OCI-LY1 (cell line): Measurements from ENCODE around the gene MGAT3.

ENCODE experiments used
- H2AFZ ChIP-seq: fragments of 200-600 bp; sonication (generic), shearing (Covaris generic); 2 replicates; pipeline ENCODE4 v1.6.0; 2014; ENCODE audit warnings: antibody characterized with exemption, mild to moderate bottlenecking, low read length
- H3F3A ChIP-seq: fragments of 200-600 bp; sonication (generic), shearing (Covaris generic); 2 replicates; pipeline ENCODE4 v1.6.0; 2014; ENCODE audit warnings: mild to moderate bottlenecking, antibody characterized with exemption, low read length, moderate library complexity; ENCODE audit not compliant: insufficient read depth
- H3K27ac ChIP-seq: fragments of 200-600 bp; sonication (generic); 2 replicates; pipeline ENCODE4 v1.5.1; 2014; ENCODE audit warnings: low read length, mixed run types, mild to moderate bottlenecking, low read depth; ENCODE audit not compliant: poor library complexity, severe bottlenecking
- H3K27me3 ChIP-seq: fragments of 200-600 bp; sonication (generic); 2 replicates; pipeline ENCODE4 v1.6.0; 2014; ENCODE audit warnings: antibody characterized with exemption, mild to moderate bottlenecking, low read length, moderate library complexity; ENCODE audit not compliant: insufficient read depth
- H3K36me3 ChIP-seq: fragments of 200-600 bp; sonication (generic); 2 replicates; pipeline ENCODE4 v1.6.1; 2014; ENCODE audit warnings: mild to moderate bottlenecking, antibody characterized with exemption, low read length, moderate library complexity, mixed read lengths; ENCODE audit not compliant: insufficient read depth
- H3K4me1 ChIP-seq: fragments of 200-600 bp; sonication (generic); 2 replicates; pipeline ENCODE4 v1.5.1; 2014; ENCODE audit warnings: mild to moderate bottlenecking, low read length, moderate library complexity; ENCODE audit not compliant: insufficient read depth, severe bottlenecking
- H3K4me2 ChIP-seq: fragments of 200-600 bp; sonication (generic), shearing (Covaris generic); 2 replicates; pipeline ENCODE4 v1.6.1; 2014; ENCODE audit warnings: low read length
- H3K4me3 ChIP-seq: fragments of 200-600 bp; sonication (generic); 2 replicates; pipeline ENCODE4 v1.5.1; 2014; ENCODE audit warnings: low read length, low read depth, mild to moderate bottlenecking, mixed read lengths; ENCODE audit not compliant: poor library complexity, severe bottlenecking
- H3K79me2 ChIP-seq: fragments of 200-600 bp; shearing (Covaris generic); 2 replicates; pipeline ENCODE4 v1.6.1; 2016; ENCODE audit warnings: mixed run types, low read length, mixed read lengths; ENCODE audit not compliant: insufficient read depth
- H3K9ac ChIP-seq: fragments of 200-600 bp; sonication (generic), shearing (Covaris generic); 2 replicates; pipeline ENCODE4 v1.6.1; 2014; ENCODE audit warnings: mild to moderate bottlenecking, low read length, mixed read lengths
- H3K9me2 ChIP-seq: fragments of 200-600 bp; sonication (generic), shearing (Covaris generic); 2 replicates; pipeline ENCODE4 v1.6.1; 2014; ENCODE audit warnings: low read depth, mild to moderate bottlenecking, low read length, mixed read lengths
- H3K9me3 ChIP-seq: fragments of 200-600 bp; shearing (Covaris generic); 2 replicates; pipeline ENCODE4 v1.6.1; 2014; ENCODE audit warnings: low read length, mixed read lengths
- H4K20me1 ChIP-seq: fragments of 200-600 bp; sonication (generic), shearing (Covaris generic); 2 replicates; pipeline ENCODE4 v1.6.0; 2016; ENCODE audit warnings: mild to moderate bottlenecking, low read length; ENCODE audit not compliant: insufficient read depth
- CTCF ChIP-seq: fragments of 200-600 bp; sonication (generic), shearing (Covaris generic); IDR thresholded peaks from 2 replicates; pipeline ENCODE4 v1.5.1; 2017; ENCODE audit warnings: mild to moderate bottlenecking, antibody characterized with exemption, low read length, moderate library complexity, mixed read lengths
- EZH2 ChIP-seq: fragments of 200-600 bp; sonication (generic), shearing (Covaris generic); IDR thresholded peaks from 2 replicates; pipeline ENCODE4 v1.8.0; 2017; ENCODE audit warnings: borderline replicate concordance, mixed run types, mild to moderate bottlenecking, antibody characterized with exemption, low read length, moderate library complexity, mixed read lengths

MGAT3 gene

GRCh38 chr22:39530116-39530515, 73.3 kb downstream of the MGAT3 start:
- TF ChIP-seq EZH2 = no peak
- no peak for TF ChIP-seq CTCF
- Histone ChIP-seq H3K27ac (peak overlapping the region; percentile 98), H4K20me1 (no peaks in the 10 kb centered on the region), H3K4me2 (peak overlapping the region; percentile 77), H3K4me3 (peak overlapping the region; percentile 49), H3F3A (peaks cover 15% of the 10 kb centered on the region), H3K79me2 (peaks cover 14% of the 10 kb centered on the region), H3K4me1 (peaks cover 82% of the 10 kb centered on the region), H3K9ac (peak overlapping the region; percentile 52; the same call in 1 of the 2 replicates), H3K27me3 (no peaks in the 10 kb centered on the region), H3K9me2 (no peaks in the 10 kb centered on the region), H3K36me3 (peaks cover 41% of the 10 kb centered on the region), H3K9me3 (no peaks in the 10 kb centered on the region), H2AFZ (no peak overlapping the region)

GRCh38 chr22:39530692-39531331, 74.0 kb downstream of the MGAT3 start:
- H3K4me1 ChIP-seq = peaks cover 78% of the 10 kb centered on the region

GRCh38 chr22:39532215-39533073, 75.6 kb downstream of the MGAT3 start, which contains the start of gene RPS19BP1:
Gene RPS19BP1, minus strand, starts transcription at chr22:39532748. Its CDS starts 10 bp downstream, at chr22:39532738.
- Histone ChIP-seq H3K9me3 (no peaks in the 10 kb centered on the region), H3K9ac (peak within 1 kb of the TSS; percentile 99), H3K27me3 (no peaks in the 10 kb centered on the region), H3K4me2 (peak within 1 kb of the TSS; percentile 77), H3K79me2 (peaks cover 14% of the 10 kb centered on the region), H3K27ac (peak within 1 kb of the TSS; percentile 98), H3K36me3 (peaks cover 35% of the 10 kb centered on the region), H4K20me1 (no peaks in the 10 kb centered on the region), H3K4me3 (peak within 1 kb of the TSS; percentile 99), H3K9me2 (no peaks in the 10 kb centered on the region), H2AFZ (peak within 1 kb of the TSS; percentile 76; the same call in 1 of the 2 replicates), H3F3A (peaks cover 8% of the 10 kb centered on the region), H3K4me1 (peaks cover 67% of the 10 kb centered on the region)
- no peak for TF ChIP-seq EZH2

More at GRCh38 chr22:39530692-39531331, 74.0 kb downstream of the MGAT3 start:
- Histone ChIP-seq H3K9ac (peak overlapping the region; percentile 99), H3K4me3 (peak overlapping the region; percentile 99), H3F3A (peaks cover 10% of the 10 kb centered on the region), H2AFZ (no peak overlapping the region), H3K27me3 (no peaks in the 10 kb centered on the region), H3K79me2 (peaks cover 14% of the 10 kb centered on the region), H4K20me1 (no peaks in the 10 kb centered on the region), H3K9me2 (no peaks in the 10 kb centered on the region), H3K4me2 (peak overlapping the region; percentile 77), H3K27ac (peak overlapping the region; percentile 98), H3K36me3 (peaks cover 35% of the 10 kb centered on the region), H3K9me3 (no peaks in the 10 kb centered on the region)
- TF ChIP-seq CTCF (peak; percentile 31; the same call in 1 of the 2 replicates), EZH2 (no peak)
